ENCODE results near the gene NAALADL2. TPM values are rescaled to one million over a fixed set of nuclear protein-coding genes. Genes with fewer than 3 reads are reported as not detected.
"Not testable (repeated sequence)": the region's sequence is repeated elsewhere in the genome, so short reads cannot be mapped to it uniquely, and the experiment has no call there.

NAALADL2 gene
- total RNA-seq, 1 donor = 54.5 TPM

- DNase-seq (ENCODE audit: low read depth) = peak; percentile 66
- no peak overlapping the region for H3K4me3 ChIP-seq (ENCODE audit: low read depth, low read length)
- TF ChIP-seq CTCF (IDR thresholded peaks at IDR 0.05; ENCODE audit: insufficient read depth, low read length) = no peak
These were observed 407.3 kb downstream of the NAALADL2 start for GRCh38 chr3:175266478-175266877.

GRCh38 chr3:175267121-175267531 is 408.0 kb downstream of the NAALADL2 start:
- peak; percentile 52 for DNase-seq (ENCODE audit: low read depth)
- no peak for TF ChIP-seq CTCF (IDR thresholded peaks at IDR 0.05; ENCODE audit: insufficient read depth, low read length)
- no peak overlapping the region for H3K4me3 ChIP-seq (ENCODE audit: low read depth, low read length)

- no peak overlapping the region for H3K4me3 ChIP-seq (ENCODE audit: low read depth, low read length)
- TF ChIP-seq CTCF (IDR thresholded peaks at IDR 0.05; ENCODE audit: insufficient read depth, low read length) = no peak
- DNase-seq (ENCODE audit: low read depth) = no peak
These were observed 408.4 kb downstream of the NAALADL2 start for GRCh38 chr3:175267561-175267960.

- no peak for TF ChIP-seq CTCF (IDR thresholded peaks at IDR 0.05; ENCODE audit: insufficient read depth, low read length)
- no peak for DNase-seq (ENCODE audit: low read depth)
- H3K4me3 ChIP-seq (ENCODE audit: low read depth, low read length) = no peak overlapping the region
These were observed 410.3 kb downstream of the NAALADL2 start for GRCh38 chr3:175269394-175269793.

- H3K4me3 ChIP-seq (ENCODE audit: low read depth, low read length) = no peak overlapping the region
- DNase-seq (ENCODE audit: low read depth) = peak; percentile 64
- no peak for TF ChIP-seq CTCF (IDR thresholded peaks at IDR 0.05; ENCODE audit: insufficient read depth, low read length)
These were observed 411.2 kb downstream of the NAALADL2 start for GRCh38 chr3:175270198-175270837.

GRCh38 chr3:175270866-175271265 is 411.7 kb downstream of the NAALADL2 start:
- H3K4me3 ChIP-seq (ENCODE audit: low read depth, low read length) = no peak overlapping the region
- TF ChIP-seq CTCF (IDR thresholded peaks at IDR 0.05; ENCODE audit: insufficient read depth, low read length) = no peak
- peak; percentile 16 for DNase-seq (ENCODE audit: low read depth)

- not testable (repeated sequence) for DNase-seq (ENCODE audit: low read depth); H3K4me3 ChIP-seq (ENCODE audit: low read depth, low read length)
These were observed 412.3 kb downstream of the NAALADL2 start for GRCh38 chr3:175271465-175271864.

All from fibroblast of the aortic adventitia (primary cell).